ENCODE results near the gene AZGP1.
"Not testable (repeated sequence)": the region's sequence is repeated elsewhere in the genome, so short reads cannot be mapped to it uniquely, and the experiment has no call there.

Gene AZGP1

GRCh38 chr7:99950819-99951218 is 25.0 kb downstream of the AZGP1 start:
- not testable (repeated sequence) for DNase-seq

- DNase-seq: no peak
Observed at GRCh38 chr7:99949645-99950228, 26.1 kb downstream of the AZGP1 start.

- no peak for DNase-seq
Observed at GRCh38 chr7:99947608-99948007, 28.2 kb downstream of the AZGP1 start.

- no peak for DNase-seq
Observed at GRCh38 chr7:99944497-99945070, 31.2 kb downstream of the AZGP1 start.

GRCh38 chr7:99943641-99944496 is 32.0 kb downstream of the AZGP1 start:
- DNase-seq: no peak

GRCh38 chr7:99938296-99938695 is 37.5 kb downstream of the AZGP1 start:
- no peak for DNase-seq

- not testable (repeated sequence) for DNase-seq
Observed at GRCh38 chr7:99935009-99935408, 40.8 kb downstream of the AZGP1 start.

- no peak for DNase-seq
Observed at GRCh38 chr7:99930376-99930775, 45.5 kb downstream of the AZGP1 start.

GRCh38 chr7:99929730-99930053 is 46.1 kb downstream of the AZGP1 start:
- no peak for DNase-seq

- peak; percentile 65 for DNase-seq
Observed at GRCh38 chr7:99928994-99929729, 46.7 kb downstream of the AZGP1 start, which contains the start of gene GJC3. Gene GJC3, minus strand, starts transcription at chr7:99929620. Its CDS starts 0 bp downstream, at chr7:99929620.

- DNase-seq: no peak
Observed at GRCh38 chr7:99928188-99928587, 47.6 kb downstream of the AZGP1 start.

- no peak for DNase-seq
Observed at GRCh38 chr7:99927536-99927935, 48.3 kb downstream of the AZGP1 start.

- no peak for DNase-seq
Observed at GRCh38 chr7:99926321-99926720, 49.5 kb downstream of the AZGP1 start.

GRCh38 chr7:99923200-99923599 is 52.6 kb downstream of the AZGP1 start:
- DNase-seq: no peak

GRCh38 chr7:99920149-99920548 is 55.7 kb downstream of the AZGP1 start:
- peak; percentile 6 for DNase-seq

GRCh38 chr7:99919814-99920112 is 56.1 kb downstream of the AZGP1 start:
- DNase-seq: no peak

GRCh38 chr7:99918959-99919813 is 56.6 kb downstream of the AZGP1 start, which contains the start of gene TRIM4:
Gene TRIM4, minus strand, starts transcription at chr7:99919530. Its CDS starts 129 bp downstream, at chr7:99919401.
- DNase-seq: peak; percentile 94

Data from fibroblast of skin of back (primary cell).